ENCODE results near the gene CAPN15.

The CAPN15 gene

GRCh38 chr16:554640-555365 lies 27.3 kb downstream of the CAPN15 start:
- no peaks in the 10 kb centered on the region for H3K36me3 ChIP-seq (ENCODE audit: control insufficient read depth, low read depth, low read length)
- H3K4me3 ChIP-seq (ENCODE audit: low read length), result no peak overlapping the region
- H3K9me3 ChIP-seq (ENCODE audit: control insufficient read depth, low read depth, low read length), result no peaks in the 10 kb centered on the region
- H3K4me1 ChIP-seq (ENCODE audit: control insufficient read depth, low read depth, low read length), result peaks cover 3% of the 10 kb centered on the region
- no peak overlapping the region for H3K27ac ChIP-seq (ENCODE audit: low read length)
- no peak overlapping the region for H3K9ac ChIP-seq (ENCODE audit: low read length)
- H3K27me3 ChIP-seq (ENCODE audit: control insufficient read depth, insufficient read depth, low read length), result peaks cover 20% of the 10 kb centered on the region

- Histone ChIP-seq H3K9me3 (ENCODE audit: control insufficient read depth, low read depth, low read length) (no peaks in the 10 kb centered on the region), H3K4me3 (ENCODE audit: low read length) (no peak overlapping the region), H3K27me3 (ENCODE audit: control insufficient read depth, insufficient read depth, low read length) (peaks cover 24% of the 10 kb centered on the region), H3K9ac (ENCODE audit: low read length) (no peak overlapping the region), H3K4me1 (ENCODE audit: control insufficient read depth, low read depth, low read length) (peaks cover 3% of the 10 kb centered on the region), H3K36me3 (ENCODE audit: control insufficient read depth, low read depth, low read length) (no peaks in the 10 kb centered on the region), H3K27ac (ENCODE audit: low read length) (no peak overlapping the region)
These were observed 28.3 kb downstream of the CAPN15 start for GRCh38 chr16:555528-556473.

GRCh38 chr16:556474-557173 lies 29.1 kb downstream of the CAPN15 start:
- Histone ChIP-seq H3K9me3 (ENCODE audit: control insufficient read depth, low read depth, low read length) (no peaks in the 10 kb centered on the region), H3K27me3 (ENCODE audit: control insufficient read depth, insufficient read depth, low read length) (peaks cover 32% of the 10 kb centered on the region), H3K9ac (ENCODE audit: low read length) (no peak overlapping the region), H3K27ac (ENCODE audit: low read length) (no peak overlapping the region), H3K4me3 (ENCODE audit: low read length) (no peak overlapping the region), H3K4me1 (ENCODE audit: control insufficient read depth, low read depth, low read length) (peaks cover 3% of the 10 kb centered on the region), H3K36me3 (ENCODE audit: control insufficient read depth, low read depth, low read length) (no peaks in the 10 kb centered on the region)

- no peaks in the 10 kb centered on the region for H3K9me3 ChIP-seq (ENCODE audit: control insufficient read depth, low read depth, low read length)
- H3K27me3 ChIP-seq (ENCODE audit: control insufficient read depth, insufficient read depth, low read length), result peaks cover 43% of the 10 kb centered on the region
- H3K4me3 ChIP-seq (ENCODE audit: low read length), result no peak overlapping the region
- peaks cover 3% of the 10 kb centered on the region for H3K4me1 ChIP-seq (ENCODE audit: control insufficient read depth, low read depth, low read length)
- H3K36me3 ChIP-seq (ENCODE audit: control insufficient read depth, low read depth, low read length), result no peaks in the 10 kb centered on the region
- H3K27ac ChIP-seq (ENCODE audit: low read length), result no peak overlapping the region
- no peak overlapping the region for H3K9ac ChIP-seq (ENCODE audit: low read length)
These were observed 30.2 kb downstream of the CAPN15 start for GRCh38 chr16:557463-558297.

GRCh38 chr16:558298-559020 lies 30.9 kb downstream of the CAPN15 start:
- H3K27me3 ChIP-seq (ENCODE audit: control insufficient read depth, insufficient read depth, low read length), result peaks cover 44% of the 10 kb centered on the region
- no peak overlapping the region for H3K4me3 ChIP-seq (ENCODE audit: low read length)
- H3K4me1 ChIP-seq (ENCODE audit: control insufficient read depth, low read depth, low read length), result peaks cover 3% of the 10 kb centered on the region
- no peak overlapping the region for H3K9ac ChIP-seq (ENCODE audit: low read length)
- no peaks in the 10 kb centered on the region for H3K9me3 ChIP-seq (ENCODE audit: control insufficient read depth, low read depth, low read length)
- H3K27ac ChIP-seq (ENCODE audit: low read length), result no peak overlapping the region
- H3K36me3 ChIP-seq (ENCODE audit: control insufficient read depth, low read depth, low read length), result no peaks in the 10 kb centered on the region

GRCh38 chr16:559021-559380 lies 31.5 kb downstream of the CAPN15 start:
- Histone ChIP-seq H3K36me3 (ENCODE audit: control insufficient read depth, low read depth, low read length) (no peaks in the 10 kb centered on the region), H3K27me3 (ENCODE audit: control insufficient read depth, insufficient read depth, low read length) (peaks cover 44% of the 10 kb centered on the region), H3K9me3 (ENCODE audit: control insufficient read depth, low read depth, low read length) (no peaks in the 10 kb centered on the region), H3K9ac (ENCODE audit: low read length) (no peak overlapping the region), H3K27ac (ENCODE audit: low read length) (no peak overlapping the region), H3K4me1 (ENCODE audit: control insufficient read depth, low read depth, low read length) (peaks cover 3% of the 10 kb centered on the region), H3K4me3 (ENCODE audit: low read length) (no peak overlapping the region)

DNA sequence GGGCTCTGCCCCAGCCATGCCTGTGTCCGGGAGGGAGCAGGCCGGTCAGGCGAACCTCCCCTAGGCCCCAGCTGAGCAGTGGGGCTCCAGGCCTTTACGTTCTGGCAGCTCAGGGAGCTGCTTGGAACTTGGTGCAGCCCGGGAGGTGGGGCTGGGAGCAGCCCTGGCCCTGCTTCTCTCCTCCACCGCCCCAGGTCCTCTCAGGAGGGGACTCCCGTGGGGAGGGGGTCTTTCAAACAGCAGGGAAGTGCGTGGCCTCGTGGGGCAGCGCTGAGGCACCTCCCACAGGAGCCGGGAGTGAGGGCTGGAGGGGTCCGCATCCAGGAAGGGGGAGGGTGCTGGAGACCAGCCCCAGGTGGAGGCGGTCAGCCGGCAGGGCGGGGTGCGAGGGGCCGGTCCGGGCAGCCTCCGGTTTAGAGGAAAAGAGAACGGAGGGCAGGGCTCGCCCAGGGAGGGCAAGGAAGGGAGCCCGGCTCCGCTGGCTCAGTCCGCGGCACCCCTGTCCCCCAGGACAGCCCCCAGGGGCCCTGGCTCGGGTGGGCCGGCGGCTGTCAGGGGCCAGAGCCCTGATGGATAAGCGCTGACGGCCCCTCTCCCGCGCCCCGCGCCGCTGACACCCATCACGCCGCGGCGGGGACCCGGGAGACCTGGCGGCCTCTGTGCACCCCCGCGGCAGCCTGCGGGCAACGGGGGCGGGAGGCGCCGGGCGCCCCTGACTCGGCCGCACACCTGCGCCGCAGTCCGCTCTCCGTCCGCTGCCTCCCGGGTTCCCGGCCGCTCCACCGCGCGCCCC lies 32.1 kb downstream of the CAPN15 start:
- no peaks in the 10 kb centered on the region for H3K36me3 ChIP-seq (ENCODE audit: control insufficient read depth, low read depth, low read length)
- peaks cover 3% of the 10 kb centered on the region for H3K4me1 ChIP-seq (ENCODE audit: control insufficient read depth, low read depth, low read length)
- no peak overlapping the region for H3K27ac ChIP-seq (ENCODE audit: low read length)
- peaks cover 44% of the 10 kb centered on the region for H3K27me3 ChIP-seq (ENCODE audit: control insufficient read depth, insufficient read depth, low read length)
- no peak overlapping the region for H3K4me3 ChIP-seq (ENCODE audit: low read length)
- H3K9me3 ChIP-seq (ENCODE audit: control insufficient read depth, low read depth, low read length), result no peaks in the 10 kb centered on the region
- no peak overlapping the region for H3K9ac ChIP-seq (ENCODE audit: low read length)

DNA sequence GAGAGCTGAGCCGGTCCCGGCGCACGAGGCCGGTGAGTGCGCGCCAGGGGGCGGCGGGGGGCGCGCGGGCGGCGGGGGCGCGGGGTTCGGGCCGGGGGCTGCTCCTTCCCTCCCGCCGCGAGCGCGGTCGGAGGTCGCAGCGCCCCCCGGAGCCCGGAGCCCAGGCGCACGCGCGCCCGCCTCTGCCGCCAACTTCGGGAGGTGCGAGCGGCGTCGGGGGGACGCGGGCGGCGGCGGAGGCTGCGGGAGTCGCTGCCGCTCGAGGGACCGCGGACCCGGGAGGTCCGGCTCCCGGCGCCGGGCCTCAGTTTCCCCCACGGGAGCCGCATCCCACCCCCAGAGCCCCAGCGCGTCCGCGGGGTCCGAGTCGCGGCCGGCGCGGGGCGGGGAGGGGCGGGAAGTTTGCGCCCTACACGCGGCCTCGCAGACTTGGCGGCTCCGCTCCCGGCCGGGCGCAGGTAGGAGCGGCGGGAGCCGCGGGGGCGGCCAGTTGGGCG lies 32.7 kb downstream of the CAPN15 start, which contains the start of gene PRR35:
Gene PRR35, plus strand, starts transcription at position 191 of the 497 bp plus-strand sequence. CDS start 2,901 bp downstream, outside the sequence.
- peaks cover 44% of the 10 kb centered on the region for H3K27me3 ChIP-seq (ENCODE audit: control insufficient read depth, insufficient read depth, low read length)
- H3K9me3 ChIP-seq (ENCODE audit: control insufficient read depth, low read depth, low read length), result no peaks in the 10 kb centered on the region
- no peak within 1 kb of the TSS for H3K4me3 ChIP-seq (ENCODE audit: low read length)
- no peak within 1 kb of the TSS for H3K27ac ChIP-seq (ENCODE audit: low read length)
- H3K4me1 ChIP-seq (ENCODE audit: control insufficient read depth, low read depth, low read length), result peaks cover 3% of the 10 kb centered on the region
- no peaks in the 10 kb centered on the region for H3K36me3 ChIP-seq (ENCODE audit: control insufficient read depth, low read depth, low read length)
- H3K9ac ChIP-seq (ENCODE audit: low read length), result no peak within 1 kb of the TSS

GRCh38 chr16:560701-561412 lies 33.3 kb downstream of the CAPN15 start:
- Histone ChIP-seq H3K4me3 (ENCODE audit: low read length) (no peak overlapping the region), H3K4me1 (ENCODE audit: control insufficient read depth, low read depth, low read length) (peaks cover 3% of the 10 kb centered on the region), H3K36me3 (ENCODE audit: control insufficient read depth, low read depth, low read length) (no peaks in the 10 kb centered on the region), H3K27me3 (ENCODE audit: control insufficient read depth, insufficient read depth, low read length) (peaks cover 44% of the 10 kb centered on the region), H3K9me3 (ENCODE audit: control insufficient read depth, low read depth, low read length) (no peaks in the 10 kb centered on the region), H3K9ac (ENCODE audit: low read length) (no peak overlapping the region), H3K27ac (ENCODE audit: low read length) (no peak overlapping the region)
